HG03469 (cell line): ENCODE measurements around the gene SOD1.

ENCODE experiments used
- ATAC-seq: cut with Tn5 transposase; IDR thresholded peaks from one replicate; pipeline ENCODE4 v1.9.1; 2021; ENCODE audit warnings: mild to moderate bottlenecking, moderate library complexity, moderate number of reproducible peaks; ENCODE audit not compliant: unreplicated experiment

SOD1 gene

DNA sequence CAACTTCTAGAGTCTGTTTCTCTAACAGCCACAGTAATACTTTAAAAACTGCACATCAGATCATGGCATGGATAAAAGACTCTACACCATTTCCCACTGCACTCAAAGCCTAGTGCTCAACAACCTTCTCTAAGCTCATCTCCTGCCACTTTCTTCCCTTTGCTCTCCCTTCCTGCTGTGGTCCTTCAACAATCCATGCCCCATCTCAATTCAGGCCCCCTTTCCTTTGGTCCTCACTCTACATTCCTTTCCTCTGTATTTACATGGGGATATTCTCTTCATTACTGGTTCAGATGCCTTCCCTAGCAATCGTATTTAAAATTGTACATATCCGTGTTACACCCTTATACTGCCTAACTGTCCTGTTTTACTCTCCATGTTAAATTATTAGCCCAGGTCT lies 19.0 kb downstream of the SOD1 start:
- ATAC-seq, result no peak

DNA sequence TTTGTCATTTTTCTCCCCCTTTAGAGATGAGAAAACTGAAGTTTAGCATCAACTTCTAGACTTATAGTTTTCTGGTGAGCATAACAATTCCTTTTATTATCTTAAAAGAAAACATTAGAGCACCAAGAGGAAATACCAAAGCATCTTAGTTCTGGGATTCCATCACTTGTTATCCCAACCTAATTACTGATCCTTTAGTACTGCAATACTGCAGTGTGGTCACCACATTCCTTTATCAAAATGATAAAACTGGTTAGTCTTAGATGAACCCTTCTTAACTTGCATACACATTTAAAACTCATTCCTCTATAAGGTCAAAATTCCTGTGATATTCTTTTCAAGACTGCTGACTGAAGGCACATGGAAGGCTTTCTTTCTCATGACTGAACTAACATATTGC lies 23.1 kb downstream of the SOD1 start:
- no peak for ATAC-seq

DNA sequence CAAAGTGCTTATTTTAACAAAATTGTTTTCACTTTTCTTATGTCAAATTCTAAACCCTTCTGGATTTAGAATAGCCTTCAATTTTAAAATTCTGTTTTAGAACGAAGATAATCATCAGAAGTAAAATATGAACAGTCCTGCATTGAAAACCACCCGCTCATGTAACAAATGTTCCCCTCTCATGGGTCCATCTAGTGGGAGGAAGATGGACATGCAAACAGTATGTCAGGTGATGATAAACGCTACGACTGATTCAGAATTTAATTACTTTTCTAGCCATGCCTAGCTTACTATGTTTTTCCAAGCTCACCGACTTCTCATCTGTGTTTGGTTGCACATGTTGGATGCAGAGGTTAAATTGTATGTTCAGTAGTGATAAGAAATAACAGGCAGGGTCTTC lies 23.5 kb downstream of the SOD1 start:
- ATAC-seq, result no peak

DNA sequence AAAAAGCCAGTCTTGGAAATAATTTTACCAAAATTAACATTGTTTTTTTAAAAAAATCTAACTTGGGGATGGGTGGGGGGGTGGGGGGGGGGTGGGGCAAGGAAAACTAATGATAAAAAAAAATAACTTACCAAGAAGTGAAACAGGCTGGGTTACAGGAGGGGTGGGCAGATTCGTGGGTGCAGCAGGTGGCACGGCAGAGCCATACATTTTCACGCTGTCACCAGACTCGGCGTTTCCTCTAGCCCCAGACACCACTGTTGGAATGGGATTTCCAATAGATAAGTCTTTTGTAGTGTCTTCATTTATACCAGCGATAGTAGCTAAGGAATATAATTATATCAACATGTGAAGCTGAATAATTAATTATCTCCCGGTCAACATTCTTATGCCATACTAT lies 25.4 kb downstream of the SOD1 start:
- ATAC-seq, result no peak

DNA sequence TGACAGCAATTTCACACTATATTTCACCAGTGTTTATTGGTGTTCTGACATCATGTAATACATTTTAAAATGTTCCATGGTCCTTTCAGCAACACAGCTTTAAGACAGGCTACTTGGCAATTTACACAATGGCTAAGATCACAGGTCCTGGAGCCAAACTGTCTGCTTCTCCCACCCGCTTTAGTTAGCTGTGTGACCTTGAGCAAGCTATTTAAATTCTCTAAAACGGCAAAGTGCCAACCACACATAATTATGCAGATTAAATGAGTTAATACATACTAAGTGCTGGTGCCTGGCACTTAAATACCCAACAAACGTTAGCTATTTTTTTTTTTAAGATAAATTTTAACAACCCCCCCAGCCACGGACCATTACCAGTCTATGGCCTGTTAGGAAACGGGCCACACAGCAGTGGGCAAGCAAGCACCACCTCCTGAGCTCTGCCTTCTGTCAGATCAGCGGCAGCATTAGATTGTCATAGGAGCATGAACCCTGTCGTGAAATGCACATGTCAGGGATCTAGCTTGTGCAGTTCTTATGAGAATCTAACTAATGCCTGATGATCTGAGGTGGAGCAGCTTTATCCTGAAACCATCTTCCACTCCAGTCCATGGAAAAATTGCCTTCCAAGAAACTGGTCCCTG lies 26.9 kb downstream of the SOD1 start:
- no peak for ATAC-seq

DNA sequence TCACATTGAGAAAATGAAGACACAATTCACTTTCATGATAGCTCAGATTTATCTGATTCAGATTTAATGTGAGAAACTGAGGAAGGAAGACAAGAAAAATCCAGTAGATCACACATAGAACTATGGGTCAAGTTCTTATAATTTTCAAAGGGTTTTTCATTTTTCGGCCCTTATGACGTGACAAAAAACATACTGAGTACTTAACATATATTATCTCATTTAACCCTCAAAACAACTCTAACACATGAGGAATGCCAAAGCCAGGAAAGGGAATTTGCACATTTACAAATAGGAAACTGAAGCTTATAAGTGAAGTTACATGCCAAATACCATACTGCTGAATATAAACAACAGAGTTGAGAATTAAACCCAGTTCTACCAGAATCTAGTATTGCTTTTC lies 27.6 kb downstream of the SOD1 start:
- no peak for ATAC-seq

DNA sequence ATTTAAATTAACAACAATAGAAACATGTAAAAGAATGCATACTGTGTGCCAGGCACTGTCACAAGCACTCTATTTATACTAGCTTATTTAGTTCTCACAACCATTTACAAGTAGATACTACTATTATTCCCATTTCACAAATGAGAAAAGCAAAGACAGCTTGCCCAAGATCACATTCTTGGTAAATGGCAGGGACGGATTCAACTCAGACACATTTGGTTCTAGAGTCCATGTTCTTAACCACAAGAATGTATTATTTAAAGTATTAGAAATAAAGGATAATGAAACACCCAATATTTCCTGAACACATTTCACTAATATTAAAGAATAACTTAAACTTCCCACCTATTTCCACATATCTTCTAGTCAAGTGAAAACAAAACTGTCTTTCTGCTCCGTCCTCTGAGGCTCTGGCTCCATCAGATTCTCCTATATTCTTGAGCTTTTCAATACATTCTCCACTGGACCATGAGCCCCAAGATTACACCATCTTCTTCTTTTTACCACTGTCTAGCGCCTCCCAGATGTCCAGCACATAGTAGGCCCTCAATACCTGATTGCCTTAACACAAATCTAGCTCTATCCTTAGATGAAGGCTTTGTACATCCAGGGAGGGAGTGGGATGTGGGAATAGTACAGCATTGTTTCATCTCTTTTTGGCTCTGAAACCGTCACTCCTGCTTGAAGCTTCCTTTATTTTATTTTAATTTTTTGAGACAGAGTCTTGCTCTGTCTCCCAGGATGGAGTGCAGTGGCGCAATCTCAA lies 29.3 kb downstream of the SOD1 start:
- no peak for ATAC-seq

DNA sequence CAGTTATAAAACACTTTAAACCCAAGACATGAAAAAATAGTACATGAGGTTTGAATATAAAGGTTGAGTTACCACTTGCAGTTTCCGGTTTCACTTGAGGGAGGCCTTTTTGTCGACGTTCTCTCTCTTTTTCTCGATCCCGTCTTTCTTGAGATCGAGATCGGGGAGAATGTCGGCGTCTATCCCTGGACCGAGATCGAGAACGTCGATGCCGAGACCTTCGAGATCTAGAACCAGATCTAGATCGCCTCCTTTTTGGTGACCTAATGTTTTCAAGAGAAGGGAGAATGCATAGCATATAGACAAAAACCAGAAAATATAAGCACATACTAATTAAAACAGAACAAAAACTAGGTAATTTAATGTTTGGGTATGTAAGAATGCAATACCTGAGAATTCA lies 33.7 kb downstream of the SOD1 start:
- ATAC-seq, result no peak

DNA sequence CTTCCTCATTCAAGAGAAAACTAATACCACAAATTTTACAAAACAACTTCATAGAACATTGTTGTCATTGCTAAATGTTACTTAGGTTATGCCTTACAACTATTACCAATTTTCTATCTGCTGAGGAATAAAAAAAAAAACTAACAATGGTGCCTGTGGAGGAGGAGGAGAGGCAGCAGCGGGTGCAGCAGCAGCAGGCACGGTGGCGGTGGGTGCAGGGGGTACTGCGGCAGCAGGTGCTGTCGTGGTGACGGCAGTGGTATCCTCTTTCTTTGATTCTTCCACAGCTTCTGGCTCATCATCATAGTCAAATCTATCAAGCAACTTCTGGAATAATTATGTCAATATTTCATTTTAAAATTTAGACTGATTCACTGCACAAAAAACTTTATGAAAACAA lies 36.9 kb downstream of the SOD1 start:
- no peak for ATAC-seq

DNA sequence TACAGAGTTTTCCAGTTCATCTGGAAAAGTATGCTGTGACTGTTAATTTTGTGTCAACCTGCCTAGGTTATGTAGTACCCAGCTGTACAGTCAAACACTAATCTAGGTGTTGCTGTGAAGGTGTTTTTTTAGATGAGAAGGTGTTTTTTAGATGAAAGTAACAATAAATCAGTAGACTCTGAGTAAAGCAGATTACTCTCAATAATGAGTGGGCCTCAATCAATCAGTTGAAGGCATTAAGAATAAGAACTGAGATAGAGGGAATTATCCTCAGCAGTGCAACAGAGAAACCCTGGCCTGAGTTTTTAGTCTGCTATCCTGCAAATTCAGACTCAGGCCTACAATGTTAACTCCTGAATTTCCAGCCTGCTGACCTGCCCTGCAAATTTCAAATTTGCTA lies 39.0 kb downstream of the SOD1 start:
- no peak for ATAC-seq

DNA sequence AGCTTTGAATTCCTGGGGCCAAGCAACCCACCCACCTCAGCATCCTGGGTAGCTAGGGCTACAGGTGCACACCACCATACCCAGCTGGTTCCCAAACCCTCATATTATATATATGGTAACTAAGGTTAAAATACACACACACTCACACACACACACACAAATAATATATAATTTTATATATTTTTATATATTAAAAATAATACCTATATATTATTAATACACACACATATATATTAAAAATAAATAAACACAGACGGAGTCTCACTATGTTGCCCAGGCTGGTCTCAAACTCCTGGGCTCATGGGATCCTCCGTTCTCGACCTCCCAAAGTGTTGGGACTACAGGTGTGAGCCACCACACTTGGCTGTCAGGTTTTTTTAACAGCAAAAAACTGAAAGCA lies 40.5 kb downstream of the SOD1 start:
- ATAC-seq, result no peak

DNA sequence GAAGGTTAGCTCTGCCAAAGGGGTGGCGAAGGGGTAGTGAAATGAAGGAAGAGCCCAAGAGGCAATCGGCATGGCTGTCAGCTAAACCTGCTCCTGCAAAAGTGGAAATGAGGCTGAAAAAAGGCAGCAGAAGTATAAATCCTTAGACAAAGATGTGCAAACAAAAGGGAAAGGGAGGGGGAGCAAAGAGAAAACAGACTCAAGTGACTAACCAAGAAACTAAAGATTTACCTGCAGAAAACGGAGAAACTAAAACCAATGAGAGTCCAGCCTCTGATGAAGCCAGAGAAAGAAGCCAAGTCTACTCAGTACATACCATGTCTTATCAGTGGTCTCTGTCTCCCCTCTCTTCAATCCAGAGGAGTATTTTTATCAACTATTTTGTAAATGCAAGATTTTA lies 47.1 kb downstream of the SOD1 start:
- no peak for ATAC-seq

DNA sequence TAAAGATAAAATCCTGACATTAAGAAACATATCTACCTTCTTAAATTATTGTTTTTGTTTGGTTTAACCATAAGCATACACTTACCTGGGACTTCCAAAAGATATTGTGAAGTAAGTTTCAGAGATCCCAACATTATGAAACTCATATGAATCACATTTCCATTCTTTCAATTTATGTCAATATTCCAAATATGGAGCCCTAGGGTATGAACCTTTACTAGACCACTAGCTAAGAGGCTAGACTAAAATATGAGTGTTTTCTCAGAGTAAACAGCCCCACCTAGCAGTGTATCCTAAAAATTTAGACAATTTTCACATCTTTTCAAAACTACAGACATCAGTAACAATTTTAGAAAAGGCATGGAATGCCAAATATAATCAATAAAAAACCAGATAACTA lies 48.0 kb downstream of the SOD1 start:
- no peak for ATAC-seq

DNA sequence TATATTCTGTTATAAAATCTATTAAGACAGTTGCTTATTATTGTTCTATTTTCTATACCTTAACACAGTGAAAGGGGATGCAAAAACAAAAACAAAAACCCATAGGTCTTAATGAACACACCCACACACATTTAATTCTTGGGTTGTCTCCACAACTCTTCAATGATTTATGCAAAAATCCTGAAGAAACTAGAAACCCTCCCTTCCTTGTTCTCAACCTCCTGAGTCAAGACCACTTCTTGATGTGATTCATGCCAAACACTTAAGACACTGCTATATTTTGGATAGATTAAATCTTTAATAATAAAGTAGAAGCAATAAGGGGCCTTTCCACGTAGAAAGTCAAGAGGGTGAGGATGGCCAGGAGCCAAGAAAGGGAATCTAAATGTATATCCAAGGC lies 49.0 kb downstream of the SOD1 start:
- no peak for ATAC-seq

DNA sequence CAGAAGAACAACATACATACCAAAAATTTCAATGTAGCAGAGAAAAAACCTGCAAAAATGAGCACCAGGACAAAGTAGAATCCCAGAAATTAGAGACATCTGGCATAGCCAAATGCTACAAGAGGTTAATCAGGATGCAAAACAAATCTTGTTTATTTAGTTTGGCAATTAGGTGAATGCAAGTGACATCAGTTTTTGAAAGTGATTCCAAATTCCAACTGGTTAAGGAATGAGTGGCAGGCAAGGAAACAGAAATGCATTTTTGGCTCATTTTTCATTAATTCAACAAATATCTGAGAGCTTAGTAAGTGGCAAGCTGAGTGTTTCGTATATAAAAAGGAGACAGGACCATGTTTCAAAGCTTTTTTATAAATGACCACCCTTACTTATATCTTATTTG lies 51.1 kb downstream of the SOD1 start:
- ATAC-seq, result no peak

DNA sequence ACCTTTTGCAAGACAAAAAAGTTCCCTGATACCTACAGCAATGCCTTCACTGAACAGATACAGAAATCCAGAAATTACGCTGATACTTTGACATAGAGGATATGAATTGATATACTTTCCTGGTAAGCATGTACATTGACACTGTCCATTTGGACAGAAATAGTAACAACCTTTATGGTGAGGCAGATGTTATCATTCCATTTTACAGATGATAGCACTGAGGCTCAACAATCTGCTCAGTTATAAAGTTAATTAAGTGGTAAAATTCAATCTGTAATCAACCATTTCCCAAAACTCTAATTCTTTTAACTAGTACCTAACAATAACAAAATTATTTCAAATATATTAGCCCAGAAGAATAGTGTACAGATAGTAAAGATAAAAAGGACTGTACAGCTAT lies 51.8 kb downstream of the SOD1 start:
- no peak for ATAC-seq

DNA sequence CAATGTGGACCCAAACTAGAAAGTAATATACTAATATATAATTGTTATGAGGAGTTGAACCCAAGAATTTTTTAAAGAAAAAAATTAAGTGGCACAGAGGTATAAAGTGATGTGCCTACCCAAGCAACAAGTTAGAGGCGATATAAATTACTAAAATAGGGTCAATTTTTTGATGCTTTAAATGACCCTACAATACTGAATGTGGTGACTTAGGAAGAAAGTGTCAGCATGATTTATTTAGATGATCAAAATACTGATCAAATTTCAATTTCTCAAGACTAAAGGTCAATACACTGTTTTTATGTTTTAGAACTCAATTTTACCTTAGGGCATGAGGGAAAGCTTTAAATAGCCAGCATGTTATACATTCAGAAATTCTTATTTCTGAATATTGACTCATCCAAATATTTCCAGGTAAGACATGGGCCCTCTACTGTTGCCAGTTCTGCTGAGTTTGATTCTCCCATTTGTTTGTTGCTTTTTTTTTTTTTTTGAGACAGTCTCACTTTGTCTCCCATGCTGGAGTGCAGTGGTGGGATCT lies 52.3 kb downstream of the SOD1 start:
- no peak for ATAC-seq

DNA sequence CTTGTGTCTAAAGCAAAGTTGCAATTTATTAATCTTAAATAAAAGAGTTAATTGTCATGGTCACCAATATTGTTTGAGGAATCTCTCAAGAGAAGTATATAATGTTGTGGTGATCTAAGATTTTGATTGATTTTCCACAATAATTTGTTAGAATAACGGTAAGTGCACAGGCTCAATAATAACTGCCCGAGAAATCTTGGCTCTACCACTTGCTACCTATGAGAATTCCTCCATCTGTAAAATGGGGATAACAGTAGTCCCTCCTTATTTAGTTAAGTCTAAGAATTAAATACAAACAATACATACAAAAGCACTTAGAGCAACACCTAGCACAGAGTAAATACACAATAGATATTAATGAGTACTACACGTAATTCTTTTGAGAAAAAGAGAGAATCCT lies 53.6 kb downstream of the SOD1 start:
- no peak for ATAC-seq

DNA sequence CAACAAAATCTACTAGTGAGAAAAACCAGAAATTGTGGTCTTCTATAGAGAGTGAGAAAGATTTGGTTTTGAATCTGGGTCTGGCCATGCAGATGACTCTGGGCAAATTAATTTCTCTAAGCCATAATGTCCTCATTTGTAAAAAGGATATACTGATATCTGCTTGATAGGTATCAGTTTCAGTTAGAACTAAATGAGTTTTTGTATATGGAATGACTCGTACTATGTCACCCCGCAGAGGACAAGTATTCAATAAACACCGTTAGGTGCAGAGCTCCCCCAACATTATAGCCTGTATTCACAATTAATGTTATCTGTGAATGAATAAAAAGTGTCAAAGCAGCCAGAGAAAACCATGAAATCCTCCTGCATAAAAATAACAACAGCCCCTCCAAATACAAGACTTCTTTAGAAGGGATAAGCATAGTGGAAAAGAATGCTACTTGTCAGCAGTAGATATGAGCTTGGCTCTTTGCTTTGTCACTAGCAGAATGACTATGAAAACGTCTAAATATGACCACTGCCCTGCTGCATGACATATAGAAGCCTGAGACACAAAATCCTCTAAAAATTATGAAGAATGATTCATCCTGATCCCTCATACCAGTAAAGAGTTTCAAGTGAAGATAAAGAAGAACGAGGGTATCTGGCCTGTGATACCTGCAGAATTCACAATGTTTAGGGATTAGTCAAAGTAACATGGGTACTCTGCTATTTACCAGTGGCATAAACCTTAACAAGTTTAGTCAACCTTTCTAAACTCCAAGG lies 54.7 kb downstream of the SOD1 start:
- ATAC-seq, result no peak

DNA sequence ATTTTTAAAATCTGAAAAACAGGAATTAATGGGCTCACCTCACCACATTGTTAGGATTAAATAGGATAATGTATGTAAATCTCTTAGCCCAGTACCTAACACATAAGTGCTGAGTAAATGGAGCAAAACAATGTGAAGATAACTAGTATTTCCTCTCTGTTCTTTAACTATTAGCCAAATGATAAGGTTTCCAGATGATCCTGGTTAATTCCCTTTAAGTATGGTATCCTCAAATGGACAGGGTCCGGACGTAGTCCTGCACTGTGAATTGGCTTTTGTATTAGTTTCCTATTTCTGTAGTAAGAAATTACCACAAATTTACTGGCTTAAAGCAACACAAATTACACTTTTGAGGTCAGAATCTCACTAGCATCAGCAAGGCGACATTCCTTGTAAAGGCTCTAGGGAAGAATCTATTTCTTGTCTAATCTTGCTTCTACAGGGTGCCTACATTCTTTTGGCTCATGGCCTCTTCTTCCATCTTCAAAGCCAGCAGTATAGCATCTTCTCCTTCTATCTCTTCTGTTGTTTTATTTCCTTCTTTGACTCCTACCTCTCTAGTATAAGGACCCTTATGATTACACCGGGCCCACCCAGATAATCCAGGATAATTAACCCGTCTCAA lies 55.4 kb downstream of the SOD1 start:
- no peak for ATAC-seq

DNA sequence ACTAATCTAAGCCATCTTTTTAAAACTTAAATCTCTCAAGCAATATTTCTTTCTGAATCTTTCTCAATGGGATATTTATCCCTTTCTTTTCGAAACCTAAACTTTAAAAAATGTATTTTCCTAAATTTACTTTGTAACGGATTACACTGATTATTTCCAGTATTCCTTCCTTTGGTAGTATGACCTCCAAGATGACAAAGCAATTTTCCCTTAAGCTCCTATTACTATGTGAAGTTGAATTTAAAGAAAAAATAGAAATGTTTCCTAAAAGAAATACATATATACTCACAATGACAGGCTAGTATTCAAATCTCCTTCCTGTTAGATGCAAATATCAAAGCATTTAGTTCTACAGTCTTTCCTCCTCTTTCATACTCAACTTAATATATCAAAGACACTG lies 56.6 kb downstream of the SOD1 start:
- ATAC-seq, result no peak
